Neural progenitor cell (in vitro differentiated cells): ENCODE measurements around the gene TLR9. TPM values are rescaled to one million over a fixed set of nuclear protein-coding genes. Genes with fewer than 3 reads are reported as not detected.
A peak's percentile ranks its signal among the peaks of the same experiment; 100 is the strongest.

Experiments
- DNase-seq: peaks from one replicate; pipeline ENCODE4 v3.0.0-alpha.2; 2016; ENCODE audit warnings: low spot score
- H2AFZ ChIP-seq: fragments of 200-600 bp; sonication (generic); replicated peaks from 2 replicates; pipeline ENCODE4 v1.6.1; 2016; ENCODE audit warnings: antibody characterized with exemption
- H3F3A ChIP-seq: fragments of 200-600 bp; sonication (generic); 2 replicates; pipeline ENCODE4 v1.6.1; 2016; ENCODE audit warnings: antibody characterized with exemption, low read depth
- H3K27ac ChIP-seq: fragments of 200-600 bp; sonication (generic); 2 replicates; pipeline ENCODE4 v1.5.1; 2016; ENCODE audit warnings: mild to moderate bottlenecking
- H3K27me3 ChIP-seq: fragments of 200-600 bp; sonication (generic); 2 replicates; pipeline ENCODE4 v1.6.1; 2016; ENCODE audit warnings: mild to moderate bottlenecking, moderate library complexity
- H3K36me3 ChIP-seq: fragments of 200-600 bp; sonication (generic); 2 replicates; pipeline ENCODE4 v1.5.1; 2016
- H3K4me1 ChIP-seq: fragments of 200-600 bp; sonication (generic); 2 replicates; pipeline ENCODE4 v1.6.1; 2016; ENCODE audit warnings: mixed run types
- H3K4me2 ChIP-seq: fragments of 200-600 bp; sonication (generic); 2 replicates; pipeline ENCODE4 v1.6.1; 2016
- H3K4me3 ChIP-seq: fragments of 200-600 bp; sonication (generic); 2 replicates; pipeline ENCODE4 v1.5.1; 2016
- H3K79me2 ChIP-seq: fragments of 200-600 bp; sonication (generic); 2 replicates; pipeline ENCODE4 v1.6.1; 2016; ENCODE audit warnings: low read depth
- H3K9ac ChIP-seq: fragments of 200-600 bp; sonication (generic); 2 replicates; pipeline ENCODE4 v1.6.1; 2016
- H3K9me3 ChIP-seq: fragments of 200-600 bp; sonication (generic); 2 replicates; pipeline ENCODE4 v1.5.1; 2016; ENCODE audit warnings: low read depth
- H4K20me1 ChIP-seq: fragments of 200-600 bp; sonication (generic); 2 replicates; pipeline ENCODE4 v1.6.1; 2016; ENCODE audit warnings: low read depth
- H3K27ac Mint-ChIP-seq: 3 replicates; pipeline ENCODE4 v1.8.0; 2021; ENCODE audit warnings: mixed read lengths
- H3K27me3 Mint-ChIP-seq: 2 replicates; pipeline ENCODE4 v1.8.0; 2022; ENCODE audit warnings: low read depth, mild to moderate bottlenecking, inconsistent platforms, moderate library complexity, mixed read lengths; ENCODE audit not compliant: insufficient read depth
- H3K36me3 Mint-ChIP-seq: 3 replicates; pipeline ENCODE4 v1.8.0; 2021; ENCODE audit warnings: mixed read lengths
- H3K4me1 Mint-ChIP-seq: 3 replicates; pipeline ENCODE4 v1.8.0; 2021; ENCODE audit warnings: mixed read lengths
- H3K4me3 Mint-ChIP-seq: 3 replicates; pipeline ENCODE4 v1.8.0; 2021; ENCODE audit warnings: mild to moderate bottlenecking, moderate library complexity, mixed read lengths
- H3K9me3 Mint-ChIP-seq: 3 replicates; pipeline ENCODE4 v1.8.0; 2020; ENCODE audit warnings: mixed read lengths
- EZH2 ChIP-seq: fragments of 200-600 bp; sonication (generic); IDR thresholded peaks from 2 replicates; pipeline ENCODE4 v1.6.1; 2017; ENCODE audit warnings: antibody characterized with exemption, mild to moderate bottlenecking, moderate library complexity
- EZH2phosphoT487 ChIP-seq: fragments of 200-600 bp; sonication (generic); IDR thresholded peaks from 2 replicates; pipeline ENCODE4 v1.6.1; 2017; ENCODE audit warnings: antibody characterized with exemption
- total RNA-seq: library from RNA; depleted of rRNA; stranded (reverse); fragments of >200 nt; gene quantifications from 2 replicates; pipeline ENCODE4 v1.2.3, GENCODE V29; 2015; ENCODE audit warnings: low replicate concordance
- TF ChIP-seq, protein P1 (sequence below): fragments of 200-600 bp; sonication (generic); IDR thresholded peaks from 2 replicates; pipeline ENCODE4 v1.5.1; 2017; ENCODE audit warnings: antibody characterized with exemption, mild to moderate bottlenecking

TLR9 gene
- total RNA-seq, 1 donor from 2014 or later: not detected

DNA sequence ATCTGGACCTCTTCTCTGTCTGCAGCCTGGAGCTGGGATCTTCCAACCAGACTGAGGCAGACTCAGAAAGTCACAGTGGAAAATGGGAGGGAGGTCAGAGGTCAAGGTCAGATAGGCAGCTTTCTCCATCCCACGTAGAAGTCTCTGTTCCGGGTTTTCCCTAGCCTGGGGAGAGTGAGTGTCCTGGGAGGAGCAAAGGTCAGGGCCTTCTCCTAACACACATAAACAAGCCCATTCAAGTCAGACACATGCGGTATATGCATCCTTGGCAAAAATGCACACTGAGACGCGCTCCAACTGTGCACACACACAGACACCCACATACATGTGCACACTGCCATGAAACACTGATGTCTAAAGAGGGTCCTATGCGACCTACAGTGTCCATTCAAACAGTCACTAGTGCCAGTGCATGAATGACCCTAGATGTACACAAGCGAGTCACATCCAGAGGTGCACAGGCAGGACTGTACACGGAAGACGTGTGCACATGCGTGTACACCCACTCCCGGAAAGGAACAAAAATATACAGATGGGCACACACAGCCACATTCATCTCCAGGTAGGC lies 12.8 kb upstream of the TLR9 start:
- peak overlapping the region; percentile 97 for H3K4me3 Mint-ChIP-seq
- Histone ChIP-seq H3K4me3 (peak overlapping the region; percentile 87), H3K4me2 (peak overlapping the region; percentile 88), H3K36me3 (no peaks in the 10 kb centered on the region), H3K27ac (no peak overlapping the region), H3K9me3 (no peaks in the 10 kb centered on the region), H3F3A (no peaks in the 10 kb centered on the region), H3K27me3 (peaks cover 3% of the 10 kb centered on the region), H3K9ac (no peak overlapping the region), H3K79me2 (peaks cover 7% of the 10 kb centered on the region), H3K4me1 (peaks cover 8% of the 10 kb centered on the region), H4K20me1 (peaks cover 10% of the 10 kb centered on the region), H2AFZ (peak overlapping the region; percentile 90)
- no peaks in the 10 kb centered on the region for H3K36me3 Mint-ChIP-seq
- TF ChIP-seq EZH2phosphoT487 (no peak), EZH2 (no peak)
- TF ChIP-seq, protein P1, sequence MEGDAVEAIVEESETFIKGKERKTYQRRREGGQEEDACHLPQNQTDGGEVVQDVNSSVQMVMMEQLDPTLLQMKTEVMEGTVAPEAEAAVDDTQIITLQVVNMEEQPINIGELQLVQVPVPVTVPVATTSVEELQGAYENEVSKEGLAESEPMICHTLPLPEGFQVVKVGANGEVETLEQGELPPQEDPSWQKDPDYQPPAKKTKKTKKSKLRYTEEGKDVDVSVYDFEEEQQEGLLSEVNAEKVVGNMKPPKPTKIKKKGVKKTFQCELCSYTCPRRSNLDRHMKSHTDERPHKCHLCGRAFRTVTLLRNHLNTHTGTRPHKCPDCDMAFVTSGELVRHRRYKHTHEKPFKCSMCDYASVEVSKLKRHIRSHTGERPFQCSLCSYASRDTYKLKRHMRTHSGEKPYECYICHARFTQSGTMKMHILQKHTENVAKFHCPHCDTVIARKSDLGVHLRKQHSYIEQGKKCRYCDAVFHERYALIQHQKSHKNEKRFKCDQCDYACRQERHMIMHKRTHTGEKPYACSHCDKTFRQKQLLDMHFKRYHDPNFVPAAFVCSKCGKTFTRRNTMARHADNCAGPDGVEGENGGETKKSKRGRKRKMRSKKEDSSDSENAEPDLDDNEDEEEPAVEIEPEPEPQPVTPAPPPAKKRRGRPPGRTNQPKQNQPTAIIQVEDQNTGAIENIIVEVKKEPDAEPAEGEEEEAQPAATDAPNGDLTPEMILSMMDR: no peak
- no peaks in the 10 kb centered on the region for H3K9me3 Mint-ChIP-seq
- H3K27ac Mint-ChIP-seq: peak overlapping the region; percentile 95
- peaks cover 29% of the 10 kb centered on the region for H3K4me1 Mint-ChIP-seq
- peak; percentile 37 for DNase-seq
- H3K27me3 Mint-ChIP-seq: peaks cover 7% of the 10 kb centered on the region

GRCh38 chr3:52237657-52238172 lies 12.3 kb upstream of the TLR9 start:
- Histone ChIP-seq H3K27me3 (no peaks in the 10 kb centered on the region), H3K4me2 (peak overlapping the region; percentile 88), H3K36me3 (no peaks in the 10 kb centered on the region), H4K20me1 (peaks cover 10% of the 10 kb centered on the region), H3K4me1 (peaks cover 8% of the 10 kb centered on the region), H3K27ac (no peak overlapping the region), H3F3A (no peaks in the 10 kb centered on the region), H2AFZ (no peak overlapping the region), H3K4me3 (peak overlapping the region; percentile 87), H3K9ac (no peak overlapping the region), H3K79me2 (peaks cover 7% of the 10 kb centered on the region), H3K9me3 (no peaks in the 10 kb centered on the region)
- H3K27me3 Mint-ChIP-seq: peaks cover 4% of the 10 kb centered on the region
- no peaks in the 10 kb centered on the region for H3K36me3 Mint-ChIP-seq
- H3K9me3 Mint-ChIP-seq: no peaks in the 10 kb centered on the region
- peak overlapping the region; percentile 97 for H3K4me3 Mint-ChIP-seq
- no peak overlapping the region for H3K27ac Mint-ChIP-seq
- DNase-seq: no peak
- H3K4me1 Mint-ChIP-seq: peaks cover 29% of the 10 kb centered on the region
- TF ChIP-seq, protein P1: peak; percentile 11
- TF ChIP-seq EZH2 (no peak), EZH2phosphoT487 (no peak)

- H3K9me3 Mint-ChIP-seq: no peaks in the 10 kb centered on the region
- H2AFZ ChIP-seq: no peak overlapping the region
- no peak overlapping the region for H3K9ac ChIP-seq
- no peaks in the 10 kb centered on the region for H3F3A ChIP-seq
- peaks cover 8% of the 10 kb centered on the region for H3K4me1 ChIP-seq
- H3K27ac ChIP-seq: no peak overlapping the region
- DNase-seq: no peak
- H3K4me1 Mint-ChIP-seq: peaks cover 29% of the 10 kb centered on the region
- H3K27me3 Mint-ChIP-seq: peaks cover 4% of the 10 kb centered on the region
- peak overlapping the region; percentile 72 for H3K4me3 Mint-ChIP-seq
- peaks cover 10% of the 10 kb centered on the region for H4K20me1 ChIP-seq
- no peaks in the 10 kb centered on the region for H3K36me3 ChIP-seq
- H3K79me2 ChIP-seq: peaks cover 7% of the 10 kb centered on the region
- peak overlapping the region; percentile 88 for H3K4me2 ChIP-seq
- no peak overlapping the region for H3K27ac Mint-ChIP-seq
- H3K27me3 ChIP-seq: no peaks in the 10 kb centered on the region
- H3K4me3 ChIP-seq: no peak overlapping the region
- H3K9me3 ChIP-seq: no peaks in the 10 kb centered on the region
- no peaks in the 10 kb centered on the region for H3K36me3 Mint-ChIP-seq
- TF ChIP-seq EZH2 (no peak), EZH2phosphoT487 (no peak)
- TF ChIP-seq, protein P1: no peak
These were observed 11.7 kb upstream of the TLR9 start for GRCh38 chr3:52237006-52237656.
